ENCODE measurements around the gene RNU7-1. TPM values are rescaled to one million over a fixed set of nuclear protein-coding genes. Genes with fewer than 3 reads are reported as not detected.

Gene RNU7-1
- total RNA-seq, 6 experiments from 2014 or later: not detected

GRCh38 chr12:6939191-6939540, 4.5 kb upstream of the RNU7-1 start:
- H3K9me3 ChIP-seq: no peaks in the 10 kb centered on the region
- intact Hi-C loops (cut with DNase I): no loop called here
- 53% methylated on average over 2 of the region's 2 CpGs for WGBS (ENCODE audit: insufficient coverage, low coverage, low lambda C conversion rate, missing lambda C conversion rate)
- H3K27me3 ChIP-seq: no peaks in the 10 kb centered on the region
- H3K36me3 ChIP-seq: peaks cover 0 to 12% (median 2%) of the 10 kb centered on the region in 4 donors
- no peak overlapping the region for H3K27ac ChIP-seq
- peaks cover 0 to 29% (median 0%) of the 10 kb centered on the region in 4 donors for H3K4me1 ChIP-seq
- ATAC-seq (no peak), DNase-seq (no peak)
- no peak overlapping the region for H3K4me3 ChIP-seq
- TF ChIP-seq POLR2A (IDR thresholded peaks at IDR 0.05) (no peak), CTCF (IDR thresholded peaks at IDR 0.05) (no peak)

DNA sequence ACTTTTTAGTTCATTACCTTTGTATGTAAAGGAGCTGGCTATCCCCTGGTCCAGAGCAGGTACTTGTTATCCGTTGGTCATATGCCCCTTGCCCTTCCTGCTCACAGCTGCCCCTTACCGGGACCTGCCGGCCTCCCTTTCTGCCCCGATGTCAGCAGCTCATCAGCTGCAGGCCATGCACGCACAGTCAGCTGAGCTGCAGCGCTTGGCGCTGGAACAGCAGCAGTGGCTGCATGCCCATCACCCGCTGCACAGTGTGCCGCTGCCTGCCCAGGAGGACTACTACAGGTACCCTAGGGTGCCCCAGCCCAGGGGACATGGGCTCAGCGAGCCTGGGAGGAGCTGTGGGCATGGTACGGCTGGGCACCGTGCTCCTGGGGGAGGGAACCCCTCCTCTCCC, 2.3 kb upstream of the RNU7-1 start:
- ATAC-seq: no peak
- Histone ChIP-seq H3K27ac (no peak overlapping the region), H3K4me1 (peaks cover 0 to 45% (median 8%) of the 10 kb centered on the region in 4 donors), H3K4me3 (no peak overlapping the region), H3K36me3 (no peaks in the 10 kb centered on the region), H3K27me3 (no peaks in the 10 kb centered on the region), H3K9me3 (no peaks in the 10 kb centered on the region)
- TF ChIP-seq CTCF (IDR thresholded peaks at IDR 0.05) (no peak), POLR2A (IDR thresholded peaks at IDR 0.05) (no peak)
- DNase-seq: peak in 1 of 3 donors; percentile 64
- intact Hi-C loops (cut with DNase I): no loop called here
- whole genome bisulfite sequencing (ENCODE audit: insufficient coverage, low coverage, low lambda C conversion rate, missing lambda C conversion rate): 43% methylated on average over 1 of the region's 12 CpGs

GRCh38 chr12:6941782-6942181, 1.8 kb upstream of the RNU7-1 start:
- 72% methylated on average over 4 of the region's 12 CpGs for WGBS (ENCODE audit: insufficient coverage, low coverage, low lambda C conversion rate, missing lambda C conversion rate)
- Histone ChIP-seq H3K4me1 (peaks cover 0 to 49% (median 8%) of the 10 kb centered on the region in 4 donors), H3K27me3 (no peaks in the 10 kb centered on the region), H3K36me3 (no peaks in the 10 kb centered on the region), H3K27ac (no peak overlapping the region), H3K4me3 (no peak overlapping the region), H3K9me3 (no peaks in the 10 kb centered on the region)
- TF ChIP-seq CTCF (IDR thresholded peaks at IDR 0.05) (no peak), POLR2A (IDR thresholded peaks at IDR 0.05) (no peak)
- DNase-seq (no peak), ATAC-seq (no peak)
- intact Hi-C loops (cut with DNase I): no loop called here

DNA sequence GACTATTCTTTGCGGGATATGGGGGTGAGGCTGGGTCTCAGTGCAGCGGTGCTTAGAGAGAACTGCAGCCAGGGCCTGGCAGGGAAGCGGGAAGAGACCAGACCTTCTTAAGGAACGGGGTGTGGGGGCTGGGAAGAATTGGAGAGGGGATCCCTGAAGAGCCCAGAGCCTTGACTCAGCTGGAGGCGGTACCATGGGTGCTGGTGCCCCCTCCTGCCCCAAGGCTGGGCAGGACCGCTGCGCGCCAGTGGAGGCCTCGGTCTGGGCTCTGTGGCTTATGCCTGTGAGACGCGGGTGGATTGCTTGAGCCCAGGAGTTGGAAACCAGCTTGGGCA, 1.3 kb upstream of the RNU7-1 start:
- 93% methylated on average over 11 of the region's 11 CpGs for WGBS (ENCODE audit: insufficient coverage, low coverage, low lambda C conversion rate, missing lambda C conversion rate)
- TF ChIP-seq CTCF (IDR thresholded peaks at IDR 0.05) (no peak), POLR2A (IDR thresholded peaks at IDR 0.05) (no peak)
- Histone ChIP-seq H3K4me1 (peaks cover 0 to 48% (median 8%) of the 10 kb centered on the region in 4 donors), H3K9me3 (no peaks in the 10 kb centered on the region), H3K4me3 (no peak overlapping the region), H3K27me3 (no peaks in the 10 kb centered on the region), H3K36me3 (no peaks in the 10 kb centered on the region), H3K27ac (no peak overlapping the region)
- ATAC-seq (no peak), DNase-seq (no peak)
- intact Hi-C loops (cut with DNase I): no loop called here

- intact Hi-C loops (cut with DNase I): no loop called here
- H3K4me3 ChIP-seq: peak overlapping the region; percentile 50 to 66 (median 57)
These were observed 261 bp upstream of the RNU7-1 start for GRCh38 chr12:6943389-6943721.

More at GRCh38 chr12:6943389-6943721, 261 bp upstream of the RNU7-1 start:
- TF ChIP-seq POLR2A (IDR thresholded peaks at IDR 0.05) (no peak), CTCF (IDR thresholded peaks at IDR 0.05) (no peak)
- no peaks in the 10 kb centered on the region for H3K9me3 ChIP-seq
- no peaks in the 10 kb centered on the region for H3K36me3 ChIP-seq
- 0% methylated on average over 13 of the region's 13 CpGs for WGBS (ENCODE audit: insufficient coverage, low coverage, low lambda C conversion rate, missing lambda C conversion rate)
- peak in 2 of 3 donors; percentile 66 to 86 for DNase-seq
- ATAC-seq: peak; percentile 34 to 51 (median 46)
- peaks cover 0 to 43% (median 8%) of the 10 kb centered on the region in 4 donors for H3K4me1 ChIP-seq
- H3K27ac ChIP-seq: peak overlapping the region; percentile 74 to 91 (median 91)
- no peaks in the 10 kb centered on the region for H3K27me3 ChIP-seq

All from right lobe of liver (tissue), 6 donors.